ENCODE results near the gene TMEM179B. TPM values are rescaled to one million over a fixed set of nuclear protein-coding genes. Genes with fewer than 3 reads are reported as not detected.
A peak's percentile ranks its signal among the peaks of the same experiment; 100 is the strongest.
"Not testable (repeated sequence)": the region's sequence is repeated elsewhere in the genome, so short reads cannot be mapped to it uniquely, and the experiment has no call there.

Gene TMEM179B
- polyA plus RNA-seq, 3 donors, result 46.0 to 65.1 (median 48.4) TPM

- WGBS, 3 donors, result 81 to 93% (median 84%) methylated on average over 4 of the region's 4 CpGs
Observed at GRCh38 chr11:62817129-62817528, 29.9 kb downstream of the TMEM179B start.

GRCh38 chr11:62823677-62824076, 36.5 kb downstream of the TMEM179B start:
- no peak overlapping the region for H3K27ac ChIP-seq (ENCODE audit: low read depth, low read length)
- WGBS, 3 donors, result 93 to 96% (median 96%) methylated on average over 3 of the region's 3 CpGs

More at GRCh38 chr11:62817129-62817528, 29.9 kb downstream of the TMEM179B start:
- no peak overlapping the region for H3K27ac ChIP-seq (ENCODE audit: low read depth, low read length)

- H3K27ac ChIP-seq (ENCODE audit: low read depth, low read length), result not testable (repeated sequence)
- 94 to 98% (median 95%) methylated on average over 8 of the region's 8 CpGs for WGBS, 3 donors
Observed at GRCh38 chr11:62828130-62828529, 40.9 kb downstream of the TMEM179B start.

- peak overlapping the region; percentile 96 for H3K27ac ChIP-seq (ENCODE audit: low read depth, low read length)
- 0 to 1% (median 1%) methylated on average over 33 of the region's 33 CpGs for WGBS, 3 donors
Observed at GRCh38 chr11:62830904-62831519, 43.8 kb downstream of the TMEM179B start.

GRCh38 chr11:62831520-62832335, 44.5 kb downstream of the TMEM179B start, which contains the start of gene STX5:
Gene STX5 (minus strand): TSS chr11:62832051. CDS start chr11:62831243, 808 bp downstream.
- WGBS, 3 donors, result 1% methylated on average over 65 of the region's 65 CpGs
- H3K27ac ChIP-seq (ENCODE audit: low read depth, low read length), result peak within 1 kb of the TSS; percentile 96

GRCh38 chr11:62832336-62833234, 45.4 kb downstream of the TMEM179B start, which contains the start of gene TEX54:
Gene TEX54 (minus strand): TSS chr11:62832841.
- peak within 1 kb of the TSS; percentile 96 for H3K27ac ChIP-seq (ENCODE audit: low read depth, low read length)
- 7 to 14% (median 12%) methylated on average over 40 of the region's 40 CpGs for WGBS, 3 donors

- H3K27ac ChIP-seq (ENCODE audit: low read depth, low read length), result no peak overlapping the region
- WGBS, 3 donors, result 78 to 87% (median 84%) methylated on average over 8 of the region's 8 CpGs
Observed at GRCh38 chr11:62835336-62835735, 48.1 kb downstream of the TMEM179B start.

GRCh38 chr11:62839050-62839945, 52.1 kb downstream of the TMEM179B start, which contains the start of gene WDR74:
Gene WDR74 (minus strand): TSS chr11:62839590. CDS start chr11:62839570, 20 bp downstream.
- H3K27ac ChIP-seq (ENCODE audit: low read depth, low read length), result peak within 1 kb of the TSS; percentile 77
- WGBS, 3 donors, result 0 to 1% (median 1%) methylated on average over 52 to 62 of the region's 62 CpGs

Other genes with a start within 250 kb of the TMEM179B start
- gene AHNAK, start 240.6 kb upstream of the TMEM179B start, polyA plus RNA-seq, result 100 to 1,000 TPM in 2 of 3 donors, 10 to 100 TPM in 1; 27.1 to 199 (median 193) TPM
- 1,000 to 10,000 TPM; 1,025 to 2,248 (median 1,633) TPM for gene EEF1G, start 213.5 kb upstream of the TMEM179B start, polyA plus RNA-seq
- 10 to 100 TPM; 15.8 to 16.2 (median 15.9) TPM for gene TUT1, start 195.9 kb upstream of the TMEM179B start, polyA plus RNA-seq
- 10 to 100 TPM; 17.3 to 72.4 (median 48.1) TPM for gene MTA2, start 185.5 kb upstream of the TMEM179B start, polyA plus RNA-seq
- gene EML3, start 174.6 kb upstream of the TMEM179B start, polyA plus RNA-seq, result 100 to 1,000 TPM in 1 of 3 donors, 10 to 100 TPM in 2; 23.6 to 103 (median 79.4) TPM
- 10 to 100 TPM in 2 of 3 donors, 1 to 10 TPM in 1; 3.6 to 25.6 (median 21.1) TPM for gene ROM1, start 174.1 kb upstream of the TMEM179B start, polyA plus RNA-seq
- 10 to 100 TPM; 25.0 to 42.7 (median 39.8) TPM for gene B3GAT3, start 165.4 kb upstream of the TMEM179B start, polyA plus RNA-seq
- gene GANAB, start 140.8 kb upstream of the TMEM179B start, polyA plus RNA-seq, result 100 to 1,000 TPM in 1 of 3 donors, 10 to 100 TPM in 2; 61.7 to 122 (median 86.9) TPM
- 10 to 100 TPM in 1 of 3 donors, 1 to 10 TPM in 2; 6.6 to 12.2 (median 7.8) TPM for gene INTS5, start 134.1 kb upstream of the TMEM179B start, polyA plus RNA-seq
- gene C11orf98, start 122.2 kb upstream of the TMEM179B start, polyA plus RNA-seq, result 10 to 100 TPM; 46.5 to 78.3 (median 72.4) TPM
- 10 to 100 TPM in 2 of 3 donors, 1 to 10 TPM in 1; 9.7 to 18.6 (median 11.6) TPM for gene CSKMT, start 122.1 kb upstream of the TMEM179B start, polyA plus RNA-seq
- 10 to 100 TPM in 2 of 3 donors, 1 to 10 TPM in 1; 9.4 to 16.0 (median 10.2) TPM for gene UQCC3, start 115.7 kb upstream of the TMEM179B start, polyA plus RNA-seq
- 1 to 10 TPM; 2.4 to 5.2 (median 4.4) TPM for gene LBHD1, start 115.1 kb upstream of the TMEM179B start, polyA plus RNA-seq
- gene UBXN1, start 108.3 kb upstream of the TMEM179B start, polyA plus RNA-seq, result 100 to 1,000 TPM; 127 to 237 (median 188) TPM
- gene LRRN4CL, start 97.9 kb upstream of the TMEM179B start, polyA plus RNA-seq, result 10 to 100 TPM in 2 of 3 donors, 1 to 10 TPM in 1; 4.3 to 39.1 (median 17.7) TPM
- 10 to 100 TPM; 45.9 to 61.7 (median 46.3) TPM for gene BSCL2, start 80.0 kb upstream of the TMEM179B start, polyA plus RNA-seq
- gene GNG3, start 79.7 kb upstream of the TMEM179B start, polyA plus RNA-seq, result under 1 TPM in 2 of 3 donors, not detected in 1; 0.09 to 0.12 TPM
- 10 to 100 TPM; 17.2 to 34.2 (median 23.1) TPM for gene HNRNPUL2, start 59.9 kb upstream of the TMEM179B start, polyA plus RNA-seq
- 10 to 100 TPM; 15.1 to 30.1 (median 16.2) TPM for gene TTC9C, start 58.9 kb upstream of the TMEM179B start, polyA plus RNA-seq
- 1 to 10 TPM; 1.7 to 4.2 (median 2.9) TPM for gene ZBTB3, start 33.2 kb upstream of the TMEM179B start, polyA plus RNA-seq
- gene POLR2G, start 25.8 kb upstream of the TMEM179B start, polyA plus RNA-seq, result 100 to 1,000 TPM in 1 of 3 donors, 10 to 100 TPM in 2; 53.7 to 104 (median 86.3) TPM
- gene TAF6L, start 16.0 kb upstream of the TMEM179B start, polyA plus RNA-seq, result 10 to 100 TPM; 13.1 to 18.2 (median 14.7) TPM
- gene TMEM223, start 4.6 kb downstream of the TMEM179B start, polyA plus RNA-seq, result 10 to 100 TPM; 16.2 to 19.9 (median 19.3) TPM
- gene NXF1, start 18.0 kb downstream of the TMEM179B start, polyA plus RNA-seq, result 10 to 100 TPM; 45.1 to 85.1 (median 68.3) TPM
- 10 to 100 TPM; 29.6 to 40.2 (median 32.2) TPM for gene STX5, start 44.6 kb downstream of the TMEM179B start, polyA plus RNA-seq
- gene TEX54, start 45.4 kb downstream of the TMEM179B start, polyA plus RNA-seq, result not detected
- 10 to 100 TPM; 21.3 to 52.5 (median 37.5) TPM for gene WDR74, start 52.2 kb downstream of the TMEM179B start, polyA plus RNA-seq
- gene SLC3A2, start 93.5 kb downstream of the TMEM179B start, polyA plus RNA-seq, result 100 to 1,000 TPM in 2 of 3 donors, 10 to 100 TPM in 1; 62.6 to 146 (median 103) TPM
- under 1 TPM in 1 of 3 donors, not detected in 2; 0.10 TPM for gene CHRM1, start 134.0 kb downstream of the TMEM179B start, polyA plus RNA-seq
- gene SLC22A6, start 197.6 kb downstream of the TMEM179B start, polyA plus RNA-seq, result not detected
- not detected for gene SLC22A8, start 228.4 kb downstream of the TMEM179B start, polyA plus RNA-seq